Activated naive CD8-positive, alpha-beta T cell (primary cell): ENCODE data around the gene SEPTIN5.

Experiments used
- H3K27ac Mint-ChIP-seq: one replicate; pipeline ENCODE4 v1.8.0; 2021; ENCODE audit warnings: mixed read lengths
- H3K27me3 Mint-ChIP-seq: one replicate; pipeline ENCODE4 v1.8.0; 2021; ENCODE audit warnings: mixed read lengths
- H3K36me3 Mint-ChIP-seq: one replicate; pipeline ENCODE4 v1.8.0; 2021; ENCODE audit warnings: mixed read lengths
- H3K4me1 Mint-ChIP-seq: one replicate; pipeline ENCODE4 v1.8.0; 2021; ENCODE audit warnings: low read depth, mixed read lengths
- H3K4me3 Mint-ChIP-seq: one replicate; pipeline ENCODE4 v1.8.0; 2021; ENCODE audit warnings: mild to moderate bottlenecking, mixed read lengths
- H3K9me3 Mint-ChIP-seq: one replicate; pipeline ENCODE4 v1.8.0; 2021; ENCODE audit warnings: low read depth, mixed read lengths

SEPTIN5 gene

GRCh38 chr22:19769393-19769715 lies 55.1 kb downstream of the SEPTIN5 start:
- Mint-ChIP-seq H3K27me3 (peaks cover 29% of the 10 kb centered on the region), H3K4me3 (no peak overlapping the region), H3K36me3 (no peaks in the 10 kb centered on the region), H3K9me3 (no peaks in the 10 kb centered on the region), H3K4me1 (peaks cover 9% of the 10 kb centered on the region), H3K27ac (no peak overlapping the region)

GRCh38 chr22:19770349-19771220 lies 56.3 kb downstream of the SEPTIN5 start:
- no peak overlapping the region for H3K4me3 Mint-ChIP-seq
- H3K4me1 Mint-ChIP-seq: peaks cover 5% of the 10 kb centered on the region
- no peak overlapping the region for H3K27ac Mint-ChIP-seq
- H3K36me3 Mint-ChIP-seq: no peaks in the 10 kb centered on the region
- H3K27me3 Mint-ChIP-seq: peaks cover 29% of the 10 kb centered on the region
- no peaks in the 10 kb centered on the region for H3K9me3 Mint-ChIP-seq

GRCh38 chr22:19772422-19772672 lies 58.0 kb downstream of the SEPTIN5 start:
- no peaks in the 10 kb centered on the region for H3K36me3 Mint-ChIP-seq
- no peak overlapping the region for H3K27ac Mint-ChIP-seq
- H3K27me3 Mint-ChIP-seq: peaks cover 30% of the 10 kb centered on the region
- H3K4me3 Mint-ChIP-seq: no peak overlapping the region
- H3K4me1 Mint-ChIP-seq: peaks cover 10% of the 10 kb centered on the region
- H3K9me3 Mint-ChIP-seq: no peaks in the 10 kb centered on the region
